AG09319 (cell line): Measurements from ENCODE around the gene LRBA.
"Not testable (repeated sequence)": the region's sequence is repeated elsewhere in the genome, so short reads cannot be mapped to it uniquely, and the experiment has no call there.

Experiments used
- DNase-seq: peaks from one replicate; pipeline ENCODE4 v3.0.0-alpha.2; 2010; ENCODE audit warnings: low read depth; ENCODE audit errors: extremely low read depth
- CTCF ChIP-seq: IDR thresholded peaks from 2 replicates; pipeline ENCODE4 v1.5.1; 2011; ENCODE audit warnings: low read depth, mild to moderate bottlenecking, inconsistent platforms, low read length, moderate library complexity

Gene LRBA

DNA sequence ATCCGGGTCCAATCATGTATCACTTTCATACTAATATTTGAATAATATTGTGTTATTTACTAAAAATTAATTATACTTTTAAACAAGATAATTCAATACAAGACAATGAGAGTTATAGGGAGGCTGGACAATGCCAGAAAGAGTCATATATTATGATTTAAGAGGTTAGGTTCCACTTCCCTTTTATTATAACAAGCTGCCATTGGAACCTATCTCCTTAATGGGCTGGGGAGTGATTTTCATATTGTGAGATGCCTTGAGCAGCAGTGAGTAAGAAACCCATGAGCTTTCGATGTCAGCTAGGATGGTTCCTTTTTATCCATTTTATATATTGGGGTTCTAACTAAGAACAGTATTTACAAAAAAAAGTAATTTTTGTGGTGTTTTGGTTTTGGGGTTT lies 341.3 kb downstream of the LRBA start:
- no peak for TF ChIP-seq CTCF
- DNase-seq = no peak

- DNase-seq = no peak
- no peak for TF ChIP-seq CTCF
These were observed 346.3 kb downstream of the LRBA start for GRCh38 chr4:150668824-150669223.

DNA sequence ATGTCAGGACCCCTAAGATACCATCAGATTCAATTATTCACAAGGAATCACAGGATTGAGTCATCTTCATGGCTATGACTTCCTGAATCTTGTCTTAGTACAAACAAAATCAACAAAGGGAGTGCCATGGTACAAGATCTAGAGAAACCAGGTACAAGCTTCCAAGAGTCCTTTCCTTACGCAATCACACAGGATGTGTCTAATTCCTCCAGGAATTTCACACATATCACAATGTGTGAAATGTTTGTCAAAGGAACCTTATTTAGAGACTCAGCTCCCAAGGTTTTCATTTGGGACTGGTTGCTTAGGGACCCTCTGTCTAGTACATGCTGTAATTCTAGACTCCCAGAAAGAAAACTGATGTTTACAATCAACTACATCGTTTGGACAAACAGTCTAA lies 350.1 kb downstream of the LRBA start:
- DNase-seq = no peak

GRCh38 chr4:150662686-150663085 lies 352.4 kb downstream of the LRBA start:
- no peak for DNase-seq
- TF ChIP-seq CTCF = no peak

More for the DNA sequence above, 350.1 kb downstream of the LRBA start:
- TF ChIP-seq CTCF = no peak

DNA sequence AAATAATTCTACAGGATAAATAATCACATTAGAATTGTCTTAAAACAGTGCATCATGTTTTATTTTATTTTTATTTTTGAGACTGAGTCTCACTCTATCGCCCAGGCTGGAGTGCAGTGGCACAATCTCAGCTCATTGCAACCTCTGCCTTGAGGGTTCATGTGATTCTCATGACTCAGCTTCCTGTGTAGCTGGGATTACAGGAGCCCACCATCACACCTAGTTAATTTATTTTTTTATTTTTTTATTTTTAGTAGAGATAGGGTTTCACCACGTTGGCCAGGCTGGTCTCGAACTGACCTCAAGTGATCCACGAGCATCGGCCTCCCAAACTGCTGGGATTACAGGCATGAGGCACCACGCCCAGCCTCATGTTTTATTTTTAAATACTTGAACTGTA lies 353.5 kb downstream of the LRBA start:
- not testable (repeated sequence) for DNase-seq

DNA sequence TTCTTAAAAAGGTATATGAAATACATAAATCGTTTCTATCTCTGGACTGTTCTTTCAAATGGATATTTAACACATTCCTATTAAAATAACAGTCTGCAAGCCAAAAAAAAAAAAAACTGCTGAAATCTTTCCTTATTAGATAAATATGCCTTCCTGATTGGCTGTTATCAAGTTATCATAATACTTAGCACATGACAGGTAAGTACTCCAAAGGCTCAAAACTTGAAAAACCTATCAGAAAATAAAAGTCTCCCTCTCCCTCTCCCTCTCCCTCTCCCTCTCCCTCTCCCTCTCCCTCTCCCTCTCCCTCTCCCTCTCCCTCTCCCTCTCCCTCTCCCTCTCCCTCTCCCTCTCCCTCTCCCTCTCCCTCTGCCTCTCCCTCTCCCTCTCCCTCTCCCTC lies 356.8 kb downstream of the LRBA start:
- DNase-seq = not testable (repeated sequence)

- TF ChIP-seq CTCF = no peak
- DNase-seq = no peak
These were observed 358.2 kb downstream of the LRBA start for GRCh38 chr4:150656891-150657290.

DNA sequence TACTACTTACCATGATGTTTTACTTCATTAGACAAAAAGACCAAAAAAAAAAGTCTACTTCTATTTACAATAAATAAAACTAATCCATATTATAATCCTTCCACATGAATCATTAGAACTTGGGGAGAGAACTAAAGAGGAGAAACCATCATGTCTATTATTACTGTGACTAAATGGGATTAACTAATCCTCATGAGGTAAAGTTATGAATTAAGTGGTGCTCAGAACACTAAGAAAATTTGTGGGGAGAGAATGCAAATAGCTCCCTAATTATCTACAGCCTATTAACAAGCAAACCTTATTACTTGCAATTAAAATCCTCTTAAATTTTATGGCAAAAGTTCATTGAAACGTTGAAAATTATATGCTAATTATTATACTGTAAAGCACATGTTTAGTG lies 364.3 kb downstream of the LRBA start:
- DNase-seq = no peak
- TF ChIP-seq CTCF = no peak

- no peak for DNase-seq
- TF ChIP-seq CTCF = no peak
These were observed 367.0 kb downstream of the LRBA start for GRCh38 chr4:150648123-150648522.
